HG03097 (cell line): ENCODE results near the gene TIMM21.

Experiments used
- ATAC-seq: cut with Tn5 transposase; IDR thresholded peaks from one replicate; pipeline ENCODE4 v1.9.1; 2021; ENCODE audit not compliant: unreplicated experiment, low FRiP score

The TIMM21 gene

DNA sequence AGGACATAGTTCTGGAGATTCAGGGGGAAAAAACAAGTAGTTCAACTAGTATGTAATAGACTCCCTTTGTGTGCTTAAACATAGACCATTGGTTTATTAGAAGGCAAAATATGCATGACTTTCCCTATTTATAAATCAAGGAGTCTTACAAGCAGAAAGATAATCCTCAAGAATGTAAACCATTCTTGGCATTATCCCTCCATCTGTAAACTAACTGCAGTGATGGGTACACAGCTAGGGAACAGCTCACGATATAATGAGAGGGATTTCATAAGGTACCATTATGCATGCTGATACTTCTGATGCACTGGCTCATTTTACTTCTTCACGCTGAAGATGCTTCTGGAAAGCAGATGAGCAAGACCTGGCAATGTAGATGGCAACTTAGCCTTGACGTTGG, 1.6 kb upstream of the TIMM21 start:
- no peak for ATAC-seq

DNA sequence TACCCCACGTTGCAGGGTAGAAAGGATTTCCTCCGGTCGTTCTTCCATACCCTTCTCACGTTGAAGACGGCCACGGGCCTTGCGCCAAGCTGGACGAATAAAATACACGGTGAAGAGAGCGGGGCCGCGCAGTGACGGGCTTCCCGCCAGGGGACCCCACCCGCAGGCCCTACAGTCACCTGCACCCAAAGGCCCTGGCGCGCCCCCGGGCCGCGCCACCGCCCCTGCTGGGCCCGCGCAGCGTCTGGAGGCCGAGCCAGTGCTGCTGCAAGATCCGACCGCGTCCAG, 888 bp upstream of the TIMM21 start:
- ATAC-seq = no peak

DNA sequence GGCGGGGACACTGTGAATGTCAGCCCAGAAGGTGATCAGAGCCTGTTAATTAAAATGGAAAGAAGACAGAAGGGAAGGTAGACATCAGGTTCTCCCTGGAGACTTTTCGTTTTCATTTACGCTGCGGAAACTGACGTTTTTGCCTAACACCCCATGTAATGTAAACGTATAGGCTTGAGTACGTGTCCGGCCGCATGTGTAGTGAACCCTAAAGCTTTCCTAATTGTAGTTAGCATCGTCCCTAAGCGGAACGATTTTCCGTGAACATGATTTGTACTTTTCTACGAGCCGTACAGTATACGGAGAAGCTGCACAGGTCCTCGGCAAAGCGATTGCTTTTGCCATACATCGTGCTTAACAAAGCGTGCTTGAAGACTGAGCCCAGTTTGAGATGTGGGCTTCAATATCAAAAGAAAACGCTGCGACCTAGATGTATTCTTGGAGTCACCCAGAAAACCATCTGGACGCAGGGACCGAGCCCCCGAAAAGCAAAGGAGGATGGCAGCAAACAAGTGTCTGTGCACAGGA, 284 bp downstream of the TIMM21 start:
- peak; percentile 13 for ATAC-seq

DNA sequence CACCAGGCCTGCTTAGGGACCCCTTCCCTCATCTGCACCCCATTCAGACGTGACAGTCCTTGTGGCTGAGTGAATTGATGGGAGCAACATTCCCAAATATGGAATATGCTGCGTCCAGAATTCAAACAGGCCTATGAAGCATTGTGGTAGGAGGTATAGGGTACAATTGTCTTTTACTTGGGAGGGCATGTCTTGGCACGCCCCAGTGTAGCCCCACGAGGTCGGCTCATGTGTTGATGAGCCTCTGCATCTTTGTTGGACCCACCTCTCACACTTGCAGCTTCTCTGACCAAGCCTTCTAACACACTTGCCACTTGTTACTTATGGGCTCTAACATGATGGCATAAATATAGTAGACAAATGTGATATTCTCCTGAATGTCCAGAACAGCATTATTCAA, 1.6 kb downstream of the TIMM21 start:
- ATAC-seq = no peak

DNA sequence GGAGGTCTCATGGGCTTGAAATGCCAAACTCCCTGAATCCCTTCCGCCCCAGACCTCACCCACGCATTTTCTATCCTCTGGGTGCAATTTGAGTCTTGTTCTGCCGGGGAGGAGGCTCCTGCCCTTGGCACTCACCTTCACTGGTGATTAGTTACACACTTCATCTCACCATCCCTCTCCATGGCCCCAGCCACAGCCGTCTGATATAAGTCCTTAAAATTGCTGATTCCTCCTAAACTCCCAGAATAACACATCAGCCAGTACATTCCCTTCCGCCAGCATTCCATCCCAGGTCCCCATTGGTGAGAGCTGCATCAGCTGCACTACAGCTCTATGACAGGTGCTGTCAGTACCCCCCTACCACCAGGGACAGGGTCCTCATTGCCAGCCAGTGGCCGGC, 3.9 kb downstream of the TIMM21 start:
- ATAC-seq = no peak

DNA sequence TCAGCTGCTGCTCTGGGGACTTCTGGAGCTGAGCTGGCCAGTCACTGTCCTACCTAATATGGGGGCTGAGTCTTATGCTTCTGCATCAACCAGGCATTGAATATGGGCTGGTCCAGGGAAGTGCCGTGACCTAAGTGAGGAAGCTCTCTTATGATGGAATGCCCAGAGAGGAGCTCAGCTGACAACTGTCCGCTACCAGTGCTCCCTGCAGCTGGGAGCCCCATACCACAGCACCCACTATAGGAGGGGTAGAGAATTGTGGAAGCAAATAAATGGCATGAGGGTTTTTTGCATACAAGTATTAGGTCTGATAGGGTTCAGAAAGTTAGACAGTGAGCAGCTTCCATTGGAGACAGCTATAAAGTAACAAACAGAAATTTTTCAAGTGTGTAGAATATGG, 4.5 kb downstream of the TIMM21 start:
- no peak for ATAC-seq

DNA sequence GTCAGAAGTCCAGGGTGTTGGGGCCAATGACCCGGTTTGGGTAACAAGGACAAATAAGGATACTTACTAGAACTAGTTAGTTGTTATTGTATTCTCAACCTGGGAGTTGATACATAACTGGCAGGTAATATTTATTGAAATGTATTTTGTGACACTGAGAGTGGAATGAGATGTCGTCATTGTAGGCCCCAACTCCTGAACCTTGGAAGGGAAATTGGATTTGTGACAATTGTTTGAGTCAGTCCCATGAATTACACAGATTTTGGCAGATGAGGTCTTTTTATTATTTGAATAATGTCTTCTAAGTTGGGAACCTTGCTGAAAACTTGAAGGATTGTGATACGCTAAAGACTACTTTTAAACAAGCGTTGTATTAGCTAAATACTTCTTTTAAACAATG, 5.1 kb downstream of the TIMM21 start:
- ATAC-seq = no peak

DNA sequence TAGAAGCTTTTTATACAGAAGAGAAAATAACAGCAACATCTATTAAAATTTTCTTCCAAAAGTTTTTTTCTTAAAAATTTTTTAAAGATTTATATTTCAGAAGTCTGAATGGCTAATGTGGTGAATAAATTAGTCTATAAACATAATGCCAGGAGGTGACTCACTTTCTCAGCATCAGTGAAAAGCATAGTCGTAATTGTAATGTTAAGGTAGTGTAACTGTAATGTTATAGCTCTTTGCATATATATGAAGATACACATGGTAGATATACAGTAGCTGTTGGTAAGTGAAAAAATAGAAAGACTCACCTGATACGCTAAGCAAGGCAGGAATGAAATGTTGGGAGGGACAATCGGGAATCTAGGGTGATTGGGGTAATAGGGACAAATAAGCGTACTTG, 5.5 kb downstream of the TIMM21 start:
- ATAC-seq = no peak

DNA sequence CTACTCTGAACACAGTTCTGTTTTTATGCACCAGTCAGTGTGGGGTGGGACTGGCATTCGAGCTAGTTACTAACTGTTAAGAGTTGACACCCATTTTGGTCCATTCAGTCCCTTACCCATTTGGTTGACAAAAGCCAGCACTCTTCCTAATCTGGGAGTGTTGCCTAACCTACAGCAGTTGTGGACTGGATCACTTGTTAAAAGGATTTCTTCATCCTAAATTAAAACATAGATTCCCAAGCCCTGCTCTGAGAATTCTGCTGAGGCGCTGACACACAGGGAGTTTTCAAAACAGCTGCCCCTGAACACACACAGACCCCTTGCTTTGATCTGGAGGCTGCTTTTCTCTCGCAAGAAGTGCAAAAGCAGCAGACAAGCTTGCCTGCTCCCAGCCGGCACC, 6.4 kb downstream of the TIMM21 start:
- no peak for ATAC-seq

DNA sequence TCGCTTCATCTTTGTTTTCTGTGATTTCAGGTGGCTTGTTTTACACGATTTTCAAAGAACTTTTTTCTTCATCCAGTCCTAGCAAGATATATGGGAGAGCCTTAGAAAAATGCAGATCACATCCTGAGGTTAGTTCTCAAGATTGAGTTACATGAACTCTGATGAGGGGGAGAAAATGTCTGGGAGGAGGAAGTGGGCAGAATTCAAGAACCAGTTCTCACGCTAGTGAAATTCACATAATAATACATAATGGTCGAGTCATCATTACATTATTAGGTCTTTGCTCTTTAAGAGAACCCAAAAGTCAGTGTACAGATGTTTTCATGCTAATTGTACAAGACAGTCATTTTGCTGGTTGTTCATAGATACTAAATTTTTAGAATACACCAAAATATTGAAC, 7.0 kb downstream of the TIMM21 start:
- no peak for ATAC-seq

DNA sequence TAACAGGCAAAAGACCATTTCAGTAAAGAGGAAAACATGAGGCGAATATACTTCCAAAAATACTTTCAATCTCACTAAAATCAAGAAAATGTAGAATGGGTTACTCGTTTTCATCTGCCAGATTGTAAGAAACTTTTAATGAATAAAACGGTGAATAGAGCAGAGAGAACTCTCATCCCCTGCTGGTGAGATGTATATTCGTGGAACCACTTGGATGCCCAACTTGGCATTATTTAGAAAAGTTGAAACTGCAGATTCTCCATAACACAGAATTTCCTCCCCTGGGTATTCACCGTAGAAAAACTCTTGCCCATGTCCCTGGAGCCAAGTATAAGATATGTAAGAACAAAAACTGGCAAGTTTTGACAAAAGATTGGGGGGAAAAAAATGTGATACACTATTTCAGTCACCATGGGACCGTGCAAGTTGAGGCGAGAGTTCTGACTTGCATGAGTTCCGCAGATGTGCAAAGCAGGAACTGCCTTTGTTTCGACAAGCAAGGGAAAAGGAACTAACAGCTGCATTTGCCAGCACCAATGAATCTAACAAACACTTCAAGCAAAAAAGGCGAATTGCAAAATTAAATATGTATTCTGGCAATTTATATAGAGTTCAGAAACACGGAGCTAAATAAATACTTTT, 14.8 kb downstream of the TIMM21 start:
- ATAC-seq = no peak

DNA sequence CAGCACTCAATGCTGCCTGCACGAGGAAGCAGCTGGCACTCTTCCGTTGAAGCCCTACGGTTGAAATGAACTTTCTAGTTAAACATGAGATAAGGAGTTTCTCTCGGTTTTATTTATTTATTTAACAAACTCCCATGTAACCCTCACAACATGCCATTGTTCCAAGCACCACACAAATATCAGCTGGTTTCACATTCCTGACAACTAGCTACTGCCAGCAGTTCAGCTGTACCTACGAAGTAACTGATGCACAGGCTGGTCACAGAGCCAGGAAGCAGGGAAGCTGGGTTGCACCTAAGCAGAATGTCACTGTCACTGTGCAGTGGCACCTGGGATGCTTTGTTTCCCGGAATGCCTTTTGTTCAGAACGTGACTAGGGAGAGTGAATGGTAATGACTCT, 18.1 kb downstream of the TIMM21 start:
- ATAC-seq = no peak

DNA sequence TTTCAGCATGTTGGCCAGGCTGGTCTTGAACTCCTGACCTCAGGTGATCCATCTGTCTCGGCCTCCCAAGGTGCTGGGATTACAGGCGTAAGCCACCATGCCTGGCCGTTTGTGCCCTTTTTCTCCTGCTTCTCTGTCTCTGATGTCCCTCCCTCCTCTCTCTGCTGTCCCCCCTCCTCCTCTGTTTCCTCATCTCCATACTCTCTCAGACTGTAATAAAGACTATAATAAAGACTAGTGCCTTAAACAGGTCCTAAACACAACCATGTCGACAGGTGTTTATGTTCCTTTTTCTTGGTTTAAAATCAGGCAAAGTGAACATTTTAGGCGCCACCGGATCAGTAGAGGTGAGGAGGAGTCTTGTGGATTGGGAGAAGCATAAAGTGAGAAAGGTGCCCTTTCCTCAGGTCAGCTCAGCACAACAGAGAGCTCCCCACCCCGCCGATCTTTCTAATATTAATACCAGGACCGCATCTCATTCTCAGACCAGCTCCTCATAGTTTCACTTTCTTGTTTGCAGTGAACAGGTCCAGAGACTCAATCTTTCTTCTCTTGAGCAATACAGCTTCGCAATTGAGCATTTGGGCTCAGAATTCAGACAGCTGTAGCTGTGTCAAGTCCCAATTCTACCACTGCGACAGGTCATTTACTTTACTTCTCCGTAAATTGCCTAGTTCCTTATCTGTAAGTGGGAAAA, 23.7 kb downstream of the TIMM21 start:
- peak; percentile 97 for ATAC-seq

DNA sequence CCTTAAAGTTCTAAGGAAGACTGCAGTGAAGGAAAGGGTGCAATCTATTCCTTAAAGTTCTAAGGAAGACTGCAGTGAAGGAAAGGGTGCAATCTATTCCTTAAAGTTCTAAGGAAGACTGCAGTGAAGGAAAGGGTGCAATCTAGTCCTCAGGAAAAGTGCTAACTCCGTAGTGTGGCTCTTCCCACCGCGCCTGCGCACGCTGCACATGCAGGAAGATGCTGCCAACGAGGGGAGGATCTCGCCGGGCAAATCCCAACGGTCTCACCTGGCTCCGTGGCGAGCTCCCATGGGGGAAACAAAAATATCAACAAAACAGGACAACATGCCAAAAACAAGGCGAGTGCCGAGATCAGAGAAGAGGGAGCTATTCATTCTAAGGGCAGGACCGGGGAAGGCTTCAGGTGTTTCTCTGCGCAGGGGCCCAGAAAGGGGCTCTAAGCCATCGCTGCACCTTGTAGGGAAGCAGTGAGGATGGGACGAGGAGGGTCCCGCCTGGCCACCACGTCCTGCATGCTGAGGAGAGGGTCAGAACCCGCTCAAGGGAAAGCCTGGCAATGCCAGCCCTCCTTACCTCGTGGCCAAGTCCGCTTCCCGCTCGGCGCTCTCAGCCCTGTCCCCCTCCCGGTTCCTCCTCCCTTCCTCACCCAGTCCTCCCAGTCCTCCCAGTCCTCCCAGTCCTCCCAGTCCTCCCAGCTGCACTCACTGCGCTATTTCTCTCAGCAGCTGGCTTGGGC, 24.5 kb downstream of the TIMM21 start:
- no peak for ATAC-seq

DNA sequence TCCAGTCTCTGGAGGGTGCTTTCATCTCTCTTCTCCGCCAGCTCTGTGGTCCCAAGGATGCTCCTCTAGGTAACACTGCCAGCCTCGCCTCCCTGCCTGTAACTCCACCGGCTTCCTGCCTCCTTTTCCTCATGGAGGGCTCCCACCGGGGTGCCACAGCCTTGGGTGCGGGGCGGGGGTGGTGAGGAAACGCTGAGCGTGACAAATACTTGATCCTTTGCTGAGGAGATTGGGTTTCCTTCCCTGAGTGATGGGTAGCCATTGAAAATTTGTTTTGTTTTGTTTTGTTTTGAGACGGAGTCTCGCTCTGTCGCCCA, 25.1 kb downstream of the TIMM21 start:
- ATAC-seq = no peak

DNA sequence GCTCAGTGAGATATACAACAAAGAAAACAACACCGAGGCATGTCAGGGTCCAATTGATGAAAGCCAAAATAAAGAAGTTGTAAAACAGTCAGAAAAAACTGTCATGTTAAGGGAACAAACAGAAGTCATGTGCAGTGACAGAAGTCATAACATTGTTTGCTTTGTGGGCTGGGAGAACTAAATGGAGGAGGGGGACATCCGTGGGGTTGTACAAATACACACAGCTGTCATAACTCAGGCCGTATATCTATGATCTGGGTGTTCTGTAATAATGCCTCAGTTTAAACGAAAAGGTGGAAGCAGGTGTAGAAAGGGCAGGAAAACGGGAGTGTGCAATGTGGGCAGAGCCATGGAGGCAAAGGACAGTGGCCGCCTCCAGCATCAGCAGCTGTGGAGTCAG, 27.3 kb downstream of the TIMM21 start:
- no peak for ATAC-seq

DNA sequence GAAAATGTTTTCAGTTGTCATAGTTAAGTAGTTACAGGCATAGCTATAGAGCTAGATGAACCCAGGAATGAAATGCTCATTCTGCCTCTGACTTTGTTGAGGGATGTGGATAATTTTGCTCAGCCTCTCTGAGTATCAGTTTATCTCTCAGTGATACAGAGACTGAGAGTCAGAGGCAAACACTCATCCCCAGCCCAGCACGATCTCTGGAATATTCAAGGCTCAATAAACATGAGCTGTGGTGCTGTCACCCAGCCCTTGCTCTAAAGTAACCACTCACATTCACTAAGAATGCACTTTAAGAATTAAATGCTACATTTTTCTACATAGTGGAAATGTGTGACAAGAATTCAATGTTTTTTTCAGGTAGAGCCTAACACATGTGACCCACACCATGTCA, 30.6 kb downstream of the TIMM21 start:
- ATAC-seq = no peak

DNA sequence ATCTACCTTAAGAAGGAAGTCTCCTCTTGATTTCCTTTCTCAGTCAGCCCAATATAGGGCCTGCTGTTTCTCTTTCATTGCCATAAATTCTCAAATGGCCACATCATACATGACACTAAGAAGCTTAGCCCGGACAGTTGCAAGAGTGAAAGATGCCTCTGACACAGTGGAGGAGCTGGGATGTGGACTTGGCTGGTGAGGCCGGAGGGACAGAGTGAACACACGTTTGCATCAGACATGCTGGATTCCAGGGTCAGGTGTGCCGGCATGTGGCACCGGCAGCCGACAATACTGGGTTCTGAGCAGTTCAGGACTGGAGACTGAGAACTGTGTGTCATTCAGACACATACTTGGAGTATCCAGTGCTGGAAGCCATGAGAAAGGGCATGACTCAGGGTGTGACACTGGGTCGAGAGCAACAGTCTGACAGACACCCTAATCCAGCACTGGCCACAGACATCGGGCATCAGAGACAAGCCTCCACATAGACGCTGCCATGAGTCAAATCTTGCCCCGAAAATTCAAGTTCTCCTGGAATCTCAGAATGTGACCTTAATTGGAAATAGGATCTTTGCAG, 31.4 kb downstream of the TIMM21 start:
- no peak for ATAC-seq

DNA sequence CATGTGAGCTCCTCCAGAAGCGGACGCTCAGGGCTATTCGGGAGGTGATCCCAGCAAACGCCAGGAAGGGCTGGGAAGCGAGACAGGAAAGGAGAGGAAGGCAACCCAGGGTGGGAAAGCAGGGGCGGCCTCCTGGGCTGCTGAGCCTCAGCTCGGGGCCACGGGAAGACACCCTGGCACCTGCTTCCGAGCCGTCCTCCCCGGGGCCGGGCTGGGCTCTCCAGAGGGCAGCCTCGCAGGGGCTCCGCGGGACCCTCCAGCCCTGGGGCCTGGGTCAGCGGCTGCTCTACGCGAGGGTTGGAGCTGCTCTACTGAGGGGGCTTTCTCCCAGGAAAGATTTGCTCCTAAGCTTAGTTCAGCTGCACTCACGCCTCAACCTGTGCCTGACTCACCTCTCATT, 34.0 kb downstream of the TIMM21 start:
- ATAC-seq = no peak

DNA sequence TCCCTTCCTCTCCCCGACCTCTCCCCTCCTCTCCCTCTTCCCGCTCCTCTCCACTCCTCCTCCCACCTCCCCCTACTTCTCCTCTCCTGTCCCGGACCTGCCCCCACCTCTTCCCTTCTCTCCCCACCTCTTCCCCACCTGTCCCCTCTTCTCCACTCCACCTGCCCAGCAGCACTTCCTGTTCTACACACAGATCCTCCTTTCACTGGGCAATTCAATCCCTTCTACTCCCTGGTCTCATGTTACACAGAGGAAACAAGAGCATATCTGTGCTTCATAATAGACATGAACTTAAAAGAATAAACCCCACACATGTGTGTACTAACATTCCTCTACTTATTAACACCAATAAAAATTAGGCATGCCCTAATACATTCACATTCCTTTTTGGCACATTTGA, 34.8 kb downstream of the TIMM21 start:
- ATAC-seq = no peak

DNA sequence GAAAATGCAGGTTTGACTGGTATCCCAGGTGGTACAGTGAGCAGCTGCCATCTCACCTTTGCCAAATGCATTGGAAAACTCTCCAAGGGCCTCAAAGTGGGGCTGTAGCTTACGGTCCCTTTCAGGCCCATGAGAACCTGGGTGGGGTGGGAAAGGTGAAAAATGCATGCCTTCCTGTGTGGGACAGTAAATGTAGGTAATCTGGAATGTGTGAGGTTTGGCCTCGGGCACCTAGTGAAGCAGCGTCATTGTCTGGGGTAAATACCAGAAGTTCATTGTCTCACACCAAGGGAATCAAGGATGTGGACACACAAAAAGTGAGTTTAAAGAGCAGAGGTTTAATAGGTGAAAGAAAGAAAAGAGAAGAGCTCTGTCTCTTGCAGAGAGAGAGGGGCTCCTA, 36.6 kb downstream of the TIMM21 start:
- no peak for ATAC-seq

DNA sequence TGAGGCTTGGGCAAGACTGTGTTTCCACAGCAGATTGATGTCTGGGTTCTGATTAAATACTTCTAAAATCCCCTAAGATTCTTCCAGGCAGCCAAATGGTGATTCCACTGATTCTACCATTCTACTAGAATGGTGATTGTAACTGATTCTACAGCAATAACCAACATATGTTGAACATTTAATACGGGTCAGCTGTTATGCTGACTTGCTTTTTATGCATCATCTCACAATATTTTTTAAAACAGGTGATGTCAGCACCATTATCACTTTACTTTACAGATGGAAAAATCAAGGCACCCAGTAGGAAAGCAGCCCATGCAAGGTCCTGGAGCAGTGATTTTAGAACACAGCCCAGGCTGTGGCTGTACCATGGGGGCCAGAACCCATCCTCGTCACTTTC, 37.5 kb downstream of the TIMM21 start:
- no peak for ATAC-seq
